Epidermal melanocyte (primary cell): ENCODE data around the gene CHMP1A.
A peak's percentile ranks its signal among the peaks of the same experiment; 100 is the strongest.
"Not testable (repeated sequence)": the region's sequence is repeated elsewhere in the genome, so short reads cannot be mapped to it uniquely, and the experiment has no call there.

Experiments
- DNase-seq: peaks from one replicate; pipeline ENCODE4 v3.0.0; 2011; ENCODE audit warnings: low spot score; ENCODE audit not compliant: insufficient read length

Gene CHMP1A

GRCh38 chr16:89693289-89693731 lies 35.8 kb upstream of the CHMP1A start:
- peak; percentile 3 for DNase-seq

GRCh38 chr16:89691986-89692569 lies 34.6 kb upstream of the CHMP1A start:
- DNase-seq = peak; percentile 13

- peak; percentile 4 for DNase-seq
These were observed 33.9 kb upstream of the CHMP1A start for GRCh38 chr16:89691231-89691985.

- DNase-seq = peak; percentile 5
These were observed 32.9 kb upstream of the CHMP1A start for GRCh38 chr16:89690392-89690901.

- not testable (repeated sequence) for DNase-seq
These were observed 32.1 kb upstream of the CHMP1A start for GRCh38 chr16:89689621-89690020.

- peak; percentile 5 for DNase-seq
These were observed 31.6 kb upstream of the CHMP1A start for GRCh38 chr16:89689142-89689541.

GRCh38 chr16:89688395-89688794 lies 30.9 kb upstream of the CHMP1A start:
- DNase-seq = peak; percentile 12

GRCh38 chr16:89687092-89687940 lies 29.8 kb upstream of the CHMP1A start:
- peak; percentile 16 for DNase-seq

GRCh38 chr16:89686520-89687091 lies 29.1 kb upstream of the CHMP1A start, which contains the start of gene CDK10:
Gene CDK10 (plus strand): TSS chr16:89686689. CDS start chr16:89686711, 22 bp downstream.
- DNase-seq = peak; percentile 99

- peak; percentile 13 for DNase-seq
These were observed 28.4 kb upstream of the CHMP1A start for GRCh38 chr16:89685916-89686315.

GRCh38 chr16:89678258-89678657 lies 20.8 kb upstream of the CHMP1A start:
- DNase-seq = no peak

- no peak for DNase-seq
These were observed 14.9 kb upstream of the CHMP1A start for GRCh38 chr16:89672177-89672941.

- DNase-seq = not testable (repeated sequence)
These were observed 14.1 kb upstream of the CHMP1A start for GRCh38 chr16:89671565-89671964.

- DNase-seq = no peak
These were observed 13.3 kb upstream of the CHMP1A start for GRCh38 chr16:89670496-89671431.

- no peak for DNase-seq
These were observed 12.2 kb upstream of the CHMP1A start for GRCh38 chr16:89669755-89670154.

GRCh38 chr16:89668790-89669158 lies 11.3 kb upstream of the CHMP1A start:
- no peak for DNase-seq

- no peak for DNase-seq
These were observed 10.1 kb upstream of the CHMP1A start for GRCh38 chr16:89667633-89668032.

GRCh38 chr16:89667000-89667399 lies 9.5 kb upstream of the CHMP1A start:
- not testable (repeated sequence) for DNase-seq

- not testable (repeated sequence) for DNase-seq
These were observed 6.7 kb upstream of the CHMP1A start for GRCh38 chr16:89664238-89664637.
